Tibial nerve (tissue), 4 donors: ENCODE data around the gene GMDS.

Experiments used
- EP300 ChIP-seq, 2 donors: sonication (generic); formaldehyde crosslinking; IDR thresholded peaks; one replicate each; pipeline ENCODE4 v1.6.1; 2017; ENCODE audit warnings: antibody characterized with exemption in 2 of 2, mild to moderate bottlenecking in 1 of 2
- TF ChIP-seq, protein P1 (sequence below), 5 experiments: fragments of 200-600 bp in 3 of 5; fragments of 450-650 bp in 2 of 5; sonication (generic) in 3 of 5; IDR thresholded peaks; one replicate each; pipeline ENCODE4 v1.5.1; 2016 to 2019; ENCODE audit warnings: antibody characterized with exemption in 5 of 5, mild to moderate bottlenecking in 3 of 5, moderate library complexity in 2 of 5

DNA sequence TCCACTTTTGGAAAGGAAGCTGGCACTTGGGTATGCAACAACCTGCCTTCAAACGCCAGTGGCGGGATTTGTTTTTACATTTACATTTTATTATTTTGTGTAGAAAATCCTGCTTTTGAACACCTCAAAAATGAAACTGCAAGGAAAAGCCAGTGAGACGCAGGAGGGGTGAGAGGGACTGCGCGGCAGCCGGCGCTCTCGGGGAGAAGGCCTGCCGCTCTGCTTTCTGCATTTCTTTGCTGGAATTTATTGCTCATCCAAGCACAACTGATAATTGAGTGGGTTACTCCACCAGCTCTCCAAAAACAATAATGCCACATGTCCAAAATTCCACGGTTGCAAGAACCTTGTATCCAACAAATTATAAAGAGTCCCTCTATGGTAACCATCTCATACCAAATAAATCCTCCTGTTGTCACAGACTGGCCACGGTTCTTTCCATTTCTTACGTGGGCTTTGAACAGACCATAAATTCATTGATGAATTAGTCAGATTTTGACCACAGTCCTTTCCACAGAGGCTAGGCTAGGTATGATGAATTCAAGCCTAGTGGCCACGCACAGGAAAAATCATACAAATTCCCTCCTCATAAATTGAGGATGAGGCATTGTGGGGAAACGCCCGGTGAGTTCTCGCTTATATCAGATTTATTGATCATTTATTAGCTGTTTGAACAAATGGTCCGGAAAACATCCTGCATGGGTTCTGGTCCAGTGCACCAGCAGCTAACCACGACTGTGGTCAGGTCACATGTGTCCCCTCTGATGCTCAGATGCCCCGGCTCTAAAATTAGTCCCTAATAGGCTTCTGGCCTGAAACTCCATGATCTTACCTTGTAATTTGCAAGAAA lies 667.3 kb downstream of the GMDS start:
- no peak for TF ChIP-seq EP300 (IDR thresholded peaks at IDR 0.05)
- TF ChIP-seq, protein P1, sequence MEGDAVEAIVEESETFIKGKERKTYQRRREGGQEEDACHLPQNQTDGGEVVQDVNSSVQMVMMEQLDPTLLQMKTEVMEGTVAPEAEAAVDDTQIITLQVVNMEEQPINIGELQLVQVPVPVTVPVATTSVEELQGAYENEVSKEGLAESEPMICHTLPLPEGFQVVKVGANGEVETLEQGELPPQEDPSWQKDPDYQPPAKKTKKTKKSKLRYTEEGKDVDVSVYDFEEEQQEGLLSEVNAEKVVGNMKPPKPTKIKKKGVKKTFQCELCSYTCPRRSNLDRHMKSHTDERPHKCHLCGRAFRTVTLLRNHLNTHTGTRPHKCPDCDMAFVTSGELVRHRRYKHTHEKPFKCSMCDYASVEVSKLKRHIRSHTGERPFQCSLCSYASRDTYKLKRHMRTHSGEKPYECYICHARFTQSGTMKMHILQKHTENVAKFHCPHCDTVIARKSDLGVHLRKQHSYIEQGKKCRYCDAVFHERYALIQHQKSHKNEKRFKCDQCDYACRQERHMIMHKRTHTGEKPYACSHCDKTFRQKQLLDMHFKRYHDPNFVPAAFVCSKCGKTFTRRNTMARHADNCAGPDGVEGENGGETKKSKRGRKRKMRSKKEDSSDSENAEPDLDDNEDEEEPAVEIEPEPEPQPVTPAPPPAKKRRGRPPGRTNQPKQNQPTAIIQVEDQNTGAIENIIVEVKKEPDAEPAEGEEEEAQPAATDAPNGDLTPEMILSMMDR (IDR thresholded peaks at IDR 0.05) = no peak
